T-cell (primary cell): ENCODE results near the gene ZIC5. TPM values are rescaled to one million over a fixed set of nuclear protein-coding genes. Genes with fewer than 3 reads are reported as not detected.

ENCODE experiments used
- ATAC-seq, 4 experiments: fragments of 200-7000 bp in 3 of 4; fragments of 150-1000 bp in 1 of 4; cut with Tn5 transposase; replicated peaks in 1 of 4; 1 replicate in 3 of 4; 2 replicates in 1 of 4; pipeline ENCODE4 v1.10.0; 2021; ENCODE audit warnings: moderate library complexity in 3 of 4, mild to moderate bottlenecking in 2 of 4, moderate number of reproducible peaks in 1 of 4
- CTCF ChIA-PET, 2 donors: fragments of 300-600 bp; sonication (Branson Sonifier 250); formaldehyde crosslinking; loops; one replicate each; lab custom pipeline; 2022; ENCODE audit warnings: antibody characterized with exemption in 2 of 2; lab: Charles Lee
- POLR2A ChIA-PET, 2 donors: fragments of 300-600 bp; sonication (Branson Sonifier 250); formaldehyde crosslinking; loops; one replicate each; lab custom pipeline; 2022; ENCODE audit warnings: antibody characterized with exemption in 2 of 2; lab: Charles Lee
- DNase-seq, 35 experiments: peaks; one replicate each; pipeline versions ENCODE4 v3.0.0 to v3.0.0-alpha.2; 2013 to 2023
- H3K27ac ChIP-seq: one replicate; pipeline ENCODE4 v1.5.1; 2013; ENCODE audit warnings: low read length
- H3K27me3 ChIP-seq, 2 experiments: replicated peaks in 1 of 2; 1 replicate in 1 of 2; 2 replicates in 1 of 2; pipeline versions ENCODE4 v1.6.1 to v1.7.0; 2013; ENCODE audit warnings: low read length in 1 of 2, mixed read lengths in 1 of 2; ENCODE audit not compliant: control insufficient read depth in 2 of 2, insufficient read depth in 2 of 2; ENCODE audit errors: extremely low read depth in 1 of 2
- H3K36me3 ChIP-seq, 2 donors: 1 replicate in 1 of 2; 2 replicates in 1 of 2; pipeline versions ENCODE4 v1.6.1 to v1.7.0; 2013; ENCODE audit warnings: low read length in 1 of 2; ENCODE audit not compliant: control insufficient read depth in 2 of 2, insufficient read depth in 1 of 2; ENCODE audit errors: extremely low read depth in 1 of 2
- H3K4me1 ChIP-seq, 2 experiments: 1 replicate in 1 of 2; 2 replicates in 1 of 2; pipeline versions ENCODE4 v1.6.1 to v1.7.0; 2013; ENCODE audit warnings: low read length in 2 of 2, mixed read lengths in 1 of 2; ENCODE audit not compliant: insufficient read depth in 2 of 2, control insufficient read depth in 1 of 2; ENCODE audit errors: extremely low read depth in 1 of 2
- H3K4me3 ChIP-seq, 2 donors: 1 replicate in 1 of 2; 2 replicates in 1 of 2; pipeline versions ENCODE4 v1.5.1 to v1.7.0; 2013; ENCODE audit warnings: mild to moderate bottlenecking in 2 of 2, low read length in 1 of 2, moderate library complexity in 1 of 2; ENCODE audit not compliant: control insufficient read depth in 1 of 2; ENCODE audit errors: extremely low read depth in 1 of 2
- H3K9me3 ChIP-seq: 2 replicates; pipeline ENCODE4 v1.7.0; 2013
- H3K27ac Mint-ChIP-seq, 2 donors: one replicate each; pipeline ENCODE4 v1.8.0; 2020 to 2021; ENCODE audit warnings: mild to moderate bottlenecking in 2 of 2, mixed read lengths in 2 of 2
- H3K27me3 Mint-ChIP-seq, 2 donors: one replicate each; pipeline ENCODE4 v1.8.0; 2021 to 2022; ENCODE audit warnings: mixed read lengths in 2 of 2
- H3K36me3 Mint-ChIP-seq: one replicate; pipeline ENCODE4 v1.8.0; 2021; ENCODE audit warnings: mixed read lengths
- H3K4me1 Mint-ChIP-seq, 3 donors: one replicate each; pipeline ENCODE4 v1.8.0; 2020 to 2022; ENCODE audit warnings: mixed read lengths in 3 of 3, mild to moderate bottlenecking in 1 of 3
- H3K4me3 Mint-ChIP-seq, 3 donors: one replicate each; pipeline ENCODE4 v1.8.0; 2020 to 2022; ENCODE audit warnings: mild to moderate bottlenecking in 3 of 3, mixed read lengths in 3 of 3, moderate library complexity in 3 of 3
- H3K9me3 Mint-ChIP-seq, 3 donors: one replicate each; pipeline ENCODE4 v1.8.0; 2020 to 2022; ENCODE audit warnings: mixed read lengths in 3 of 3
- whole genome bisulfite sequencing: methylation state at CpG from one replicate; pipeline ENCODE4 v1.1.5; 2013; ENCODE audit warnings: missing lambda C conversion rate; ENCODE audit not compliant: insufficient coverage; 5-methylcytosine and 5-hydroxymethylcytosine counted together
- total RNA-seq, 35 experiments: library from RNA in 6 of 35; stranded (reverse) in 6 of 35; fragments of 120-200 nt in 1 of 35; gene quantifications; one replicate each; pipeline versions ENCODE4 v1.2.1 to v1.2.4 and lab custom pipeline; 2013 to 2026

ZIC5 gene
- total RNA-seq, 5 donors from 2014 or later (not counting 1 experiment from before 2014, with no cell fraction given) = 0.07 to 0.09 (median 0.09) TPM; not detected in 2

DNA sequence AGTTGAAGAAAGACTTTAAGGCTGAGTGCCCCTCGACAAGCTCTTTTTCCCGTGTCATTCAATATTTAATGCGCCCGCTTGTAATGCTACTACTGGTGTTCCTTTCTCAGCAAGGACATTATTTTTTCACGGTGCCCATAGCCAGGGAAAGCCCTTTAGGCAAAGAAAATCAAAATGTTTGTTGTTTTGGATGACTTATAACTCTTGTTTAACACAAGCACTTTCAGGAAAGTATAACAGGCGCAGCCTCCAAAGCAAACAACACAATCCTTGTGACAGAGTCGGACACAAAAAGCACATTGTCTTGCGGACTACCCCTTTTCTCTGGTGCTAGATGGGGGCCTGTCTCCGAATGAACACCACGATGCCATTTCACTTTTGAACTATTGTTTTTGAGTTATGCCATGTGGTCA is 12.4 kb downstream of the ZIC5 start:
- H3K27me3 Mint-ChIP-seq = peaks cover 65 to 87% of the 10 kb centered on the region in 2 donors
- H3K4me1 Mint-ChIP-seq = peaks cover 25 to 40% (median 37%) of the 10 kb centered on the region in 3 donors
- ChIA-PET CTCF (interaction anchor here in 1 of 2 donors (0.6 to 1.4 kb wide), 2 partner anchors 15 to 851 kb away, joined by 3 to 5 read pairs; no protein-coding TSS in a partner anchor), POLR2A (no interaction called here)
- ATAC-seq (no peak), DNase-seq (no peak)
- H3K27ac Mint-ChIP-seq = no peak overlapping the region
- peaks cover 2 to 46% of the 10 kb centered on the region in 2 experiments for H3K4me1 ChIP-seq
- H3K4me3 Mint-ChIP-seq = peak overlapping the region in 1 of 3 donors; percentile 70
- H3K9me3 ChIP-seq = no peaks in the 10 kb centered on the region
- H3K27ac ChIP-seq = no peak overlapping the region
- H3K4me3 ChIP-seq = peak overlapping the region in 1 of 2 donors; percentile 60
- H3K27me3 ChIP-seq = peaks cover 30 to 67% of the 10 kb centered on the region in 2 experiments
- WGBS = 14% methylated on average over 3 of the region's 10 CpGs
- H3K36me3 Mint-ChIP-seq = peaks cover 2% of the 10 kb centered on the region
- H3K36me3 ChIP-seq = no peaks in the 10 kb centered on the region
- peaks cover 0 to 3% (median 0%) of the 10 kb centered on the region in 3 donors for H3K9me3 Mint-ChIP-seq

DNA sequence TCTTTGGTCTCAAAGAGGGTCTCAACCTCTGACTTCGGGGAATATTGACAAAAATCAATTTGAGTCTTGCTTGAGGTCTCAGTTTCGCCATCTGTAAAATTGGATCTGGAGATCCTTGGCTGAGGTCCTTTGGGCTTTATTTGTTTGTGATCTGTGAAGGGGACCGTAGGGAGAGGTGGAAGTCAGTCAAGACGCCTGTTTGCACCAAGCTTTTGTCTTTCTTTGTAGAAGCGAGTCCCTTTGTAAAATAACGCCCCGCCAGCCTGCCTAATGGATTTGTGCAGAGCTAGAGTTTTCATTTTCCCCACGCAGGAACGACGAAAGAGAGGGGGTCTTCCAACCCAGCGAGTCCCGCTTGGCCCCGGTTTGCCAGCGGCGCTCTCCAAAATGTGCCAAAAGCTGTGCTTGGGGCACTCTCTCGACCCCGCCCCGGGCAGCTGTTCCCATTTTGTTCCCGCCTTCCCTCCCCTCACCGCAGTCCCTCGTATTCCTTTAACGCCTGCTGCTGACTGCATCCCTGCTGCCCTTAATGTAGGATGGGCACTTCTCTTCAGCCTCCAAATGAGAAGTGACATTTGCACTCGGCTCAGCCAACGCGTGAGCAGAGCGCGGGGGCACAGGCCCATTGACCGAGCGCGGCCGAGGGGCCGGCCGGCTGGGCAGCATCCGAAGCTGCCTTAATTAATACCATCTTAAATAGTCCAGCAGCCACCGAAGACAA is 13.0 kb downstream of the ZIC5 start:
- no peak overlapping the region for H3K27ac ChIP-seq
- ChIA-PET POLR2A (no interaction called here), CTCF (interaction anchor here (0.6 to 1.4 kb wide), 4 partner anchors 15 to 850 kb away, joined by 3 to 5 read pairs (median 3); no protein-coding TSS in a partner anchor)
- Mint-ChIP-seq H3K9me3 (peaks cover 0 to 3% (median 0%) of the 10 kb centered on the region in 3 donors), H3K4me1 (peaks cover 25 to 40% (median 37%) of the 10 kb centered on the region in 3 donors), H3K27ac (peak overlapping the region in 1 of 2 donors; percentile 27), H3K36me3 (peaks cover 2% of the 10 kb centered on the region), H3K27me3 (peaks cover 65 to 87% of the 10 kb centered on the region in 2 donors), H3K4me3 (peak overlapping the region in 1 of 3 donors; percentile 70)
- 24% methylated on average over 31 of the region's 35 CpGs for WGBS
- peaks cover 2 to 46% of the 10 kb centered on the region in 2 experiments for H3K4me1 ChIP-seq
- DNase-seq = no peak
- peaks cover 25 to 68% of the 10 kb centered on the region in 2 experiments for H3K27me3 ChIP-seq
- ATAC-seq = no peak
- no peaks in the 10 kb centered on the region for H3K36me3 ChIP-seq
- H3K4me3 ChIP-seq = no peak overlapping the region
- H3K9me3 ChIP-seq = no peaks in the 10 kb centered on the region

DNA sequence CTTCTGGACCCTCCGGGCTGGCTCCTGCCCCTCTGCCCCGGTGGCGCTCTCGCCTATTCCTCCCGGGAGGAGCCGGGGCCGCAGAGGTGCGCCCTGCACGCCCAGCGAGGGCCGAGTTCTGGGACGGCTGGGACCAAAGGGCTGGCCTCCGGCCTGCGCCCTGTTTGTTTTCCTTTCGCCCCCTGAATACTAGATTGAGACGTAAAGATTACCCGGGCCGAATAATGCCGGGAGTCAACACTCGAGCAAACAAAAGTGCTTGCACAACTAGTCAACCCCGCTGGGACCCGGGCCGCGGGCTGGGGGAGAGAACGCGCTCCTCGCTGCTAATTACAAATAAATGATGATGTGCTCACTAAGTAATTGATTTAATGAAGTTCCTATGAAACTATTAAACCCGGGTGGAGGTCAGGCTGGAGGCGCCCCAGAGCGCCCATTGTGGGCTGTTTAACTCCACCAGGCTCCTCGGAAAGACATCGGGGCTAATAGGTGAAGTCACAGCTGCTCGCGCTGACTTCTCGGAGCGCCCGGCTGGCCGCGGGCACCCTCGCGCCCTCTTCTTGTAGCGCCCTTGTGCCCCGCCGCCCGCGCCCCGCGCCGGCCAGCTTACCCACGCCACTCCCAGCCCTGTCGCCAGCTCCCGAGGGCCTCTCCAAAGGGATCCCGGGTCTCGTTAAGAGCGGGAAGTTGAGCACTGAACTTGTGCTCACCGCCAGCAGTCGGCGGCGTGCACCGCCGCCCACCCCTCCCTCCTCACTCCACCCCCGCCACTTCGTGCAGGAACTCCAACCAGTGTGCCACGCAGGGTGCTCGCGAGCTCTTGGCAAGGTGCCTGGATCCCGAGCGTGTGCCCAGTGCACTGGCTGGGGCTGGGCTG is 14.9 kb downstream of the ZIC5 start:
- DNase-seq = no peak
- peaks cover 2 to 46% of the 10 kb centered on the region in 2 experiments for H3K4me1 ChIP-seq
- no peak overlapping the region for H3K27ac Mint-ChIP-seq
- peak in 3 of 4 experiments; percentile 13 to 47 (median 39) for ATAC-seq
- H3K4me3 ChIP-seq = peak overlapping the region in 1 of 2 donors; percentile 45
- peaks cover 17 to 85% of the 10 kb centered on the region in 2 experiments for H3K27me3 ChIP-seq
- peaks cover 0 to 3% (median 0%) of the 10 kb centered on the region in 3 donors for H3K9me3 Mint-ChIP-seq
- ChIA-PET CTCF (interaction anchor here (0.6 to 1.0 kb wide), 4 partner anchors 32 to 675 kb away, joined by 3 to 9 read pairs (median 4); no protein-coding TSS in a partner anchor), POLR2A (no interaction called here)
- no peaks in the 10 kb centered on the region for H3K36me3 ChIP-seq
- 6% methylated on average over 60 of the region's 68 CpGs for WGBS
- H3K4me3 Mint-ChIP-seq = peak overlapping the region; percentile 51 to 70 (median 62)
- peaks cover 2% of the 10 kb centered on the region for H3K36me3 Mint-ChIP-seq
- H3K4me1 Mint-ChIP-seq = peaks cover 25 to 40% (median 37%) of the 10 kb centered on the region in 3 donors
- H3K27ac ChIP-seq = no peak overlapping the region
- H3K27me3 Mint-ChIP-seq = peaks cover 59 to 92% of the 10 kb centered on the region in 2 donors
- no peaks in the 10 kb centered on the region for H3K9me3 ChIP-seq

DNA sequence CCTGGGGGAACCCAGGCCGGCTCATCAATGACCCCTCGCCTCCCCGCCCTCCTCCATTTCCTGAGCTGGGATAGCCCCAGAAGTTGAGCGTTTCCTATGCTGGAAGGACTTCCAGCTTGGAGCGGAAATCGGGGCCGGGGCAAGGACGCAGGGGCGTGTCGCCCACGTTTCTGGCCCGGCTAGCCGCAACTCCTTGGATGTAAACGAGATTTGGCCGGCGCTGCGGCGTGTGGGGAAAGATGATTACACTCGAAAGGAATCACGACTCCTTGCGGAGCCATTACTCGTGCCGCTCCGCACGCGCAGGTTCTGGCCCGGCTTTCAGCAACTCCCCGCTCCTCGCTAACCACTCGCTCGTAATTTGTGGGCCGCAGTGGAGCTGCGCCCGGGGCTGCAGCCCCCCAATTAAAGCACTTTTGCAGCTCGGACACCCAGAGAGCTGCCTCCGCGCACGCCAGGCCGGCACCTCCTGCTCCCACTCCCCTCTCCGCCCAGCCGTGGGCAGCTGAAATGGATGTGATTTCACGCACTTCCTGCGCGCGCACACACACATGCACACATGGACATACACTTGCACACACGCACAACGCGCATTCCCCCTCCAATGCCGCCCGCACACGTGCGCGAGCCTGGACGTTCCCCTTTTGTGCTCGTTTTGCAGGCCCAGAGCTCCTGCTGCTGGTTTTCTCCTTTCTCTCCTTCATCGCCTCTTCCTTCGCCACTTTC is 15.7 kb downstream of the ZIC5 start:
- POLR2A ChIA-PET = no interaction called here
- Mint-ChIP-seq H3K27ac (no peak overlapping the region), H3K27me3 (peaks cover 58 to 89% of the 10 kb centered on the region in 2 donors), H3K4me1 (peaks cover 22 to 40% (median 37%) of the 10 kb centered on the region in 3 donors), H3K4me3 (peak overlapping the region; percentile 32 to 70 (median 51)), H3K36me3 (peaks cover 2% of the 10 kb centered on the region), H3K9me3 (peaks cover 0 to 3% (median 0%) of the 10 kb centered on the region in 3 donors)
- Histone ChIP-seq H3K4me3 (peak overlapping the region in 1 of 2 donors; percentile 45), H3K36me3 (no peaks in the 10 kb centered on the region), H3K4me1 (peaks cover 2 to 46% of the 10 kb centered on the region in 2 experiments), H3K27ac (no peak overlapping the region), H3K9me3 (no peaks in the 10 kb centered on the region), H3K27me3 (peaks cover 13 to 84% of the 10 kb centered on the region in 2 experiments)
- DNase-seq = no peak
- CTCF ChIA-PET = interaction anchor here in 1 of 2 donors (1.1 kb wide), 1 partner anchor 14 kb away, joined by 4 read pairs; no protein-coding TSS in a partner anchor
- ATAC-seq = peak in 2 of 4 experiments; percentile 21 to 26
- WGBS = 6% methylated on average over 50 of the region's 57 CpGs

DNA sequence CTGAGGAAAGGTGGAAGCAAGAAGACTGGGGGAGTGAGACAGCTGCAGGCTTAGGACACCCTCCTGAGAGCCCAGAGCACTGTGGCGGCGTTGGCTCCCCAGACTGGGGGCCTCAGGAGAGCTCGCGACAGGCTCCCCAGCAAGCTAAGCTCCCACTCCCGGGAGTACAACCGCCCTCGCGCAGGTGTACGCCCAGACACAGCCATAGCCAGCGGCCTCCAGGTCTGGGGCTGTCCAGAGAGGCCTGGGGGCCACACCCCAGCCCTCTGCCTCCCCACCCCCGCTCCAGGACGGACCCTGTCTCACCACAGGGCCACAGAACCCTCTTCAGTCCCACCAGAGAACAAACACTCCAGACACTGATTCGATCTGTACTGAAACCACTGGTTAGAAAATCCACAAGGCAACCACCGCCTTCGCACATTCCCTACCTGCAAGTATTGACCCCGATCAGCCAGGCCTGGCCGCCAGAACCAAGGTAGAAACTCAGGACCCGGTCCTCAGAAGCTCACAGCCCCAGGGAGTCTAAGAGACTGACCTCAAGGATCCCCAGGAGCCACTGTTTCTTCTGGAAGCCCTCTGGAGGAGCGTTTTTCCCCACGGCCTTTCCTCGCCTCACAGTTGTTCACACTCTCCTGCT is 16.3 kb downstream of the ZIC5 start:
- CTCF ChIA-PET = interaction anchor here in 1 of 2 donors (1.1 kb wide), 1 partner anchor 15 kb away, joined by 4 read pairs; no protein-coding TSS in a partner anchor
- Mint-ChIP-seq H3K4me1 (peaks cover 19 to 36% (median 34%) of the 10 kb centered on the region in 3 donors), H3K27me3 (peaks cover 58 to 89% of the 10 kb centered on the region in 2 donors), H3K36me3 (peaks cover 2% of the 10 kb centered on the region), H3K4me3 (peak overlapping the region in 1 of 3 donors; percentile 70), H3K9me3 (peaks cover 0 to 3% (median 0%) of the 10 kb centered on the region in 3 donors), H3K27ac (peak overlapping the region in 1 of 2 donors; percentile 46)
- 55% methylated on average over 16 of the region's 21 CpGs for WGBS
- ATAC-seq (no peak), DNase-seq (no peak)
- H3K36me3 ChIP-seq = no peaks in the 10 kb centered on the region
- peaks cover 12 to 84% of the 10 kb centered on the region in 2 experiments for H3K27me3 ChIP-seq
- peaks cover 2 to 45% of the 10 kb centered on the region in 2 experiments for H3K4me1 ChIP-seq
- POLR2A ChIA-PET = no interaction called here
- no peaks in the 10 kb centered on the region for H3K9me3 ChIP-seq
- no peak overlapping the region for H3K27ac ChIP-seq
- H3K4me3 ChIP-seq = no peak overlapping the region
